ENCODE data around the gene ERC2.

The ERC2 gene

GRCh38 chr3:55497250-55497649, 971.0 kb downstream of the ERC2 start:
- no peak for DNase-seq

GRCh38 chr3:55494976-55495375, 973.3 kb downstream of the ERC2 start:
- DNase-seq, result no peak

- no peak for DNase-seq
These were observed 975.3 kb downstream of the ERC2 start for GRCh38 chr3:55492976-55493375.

DNA sequence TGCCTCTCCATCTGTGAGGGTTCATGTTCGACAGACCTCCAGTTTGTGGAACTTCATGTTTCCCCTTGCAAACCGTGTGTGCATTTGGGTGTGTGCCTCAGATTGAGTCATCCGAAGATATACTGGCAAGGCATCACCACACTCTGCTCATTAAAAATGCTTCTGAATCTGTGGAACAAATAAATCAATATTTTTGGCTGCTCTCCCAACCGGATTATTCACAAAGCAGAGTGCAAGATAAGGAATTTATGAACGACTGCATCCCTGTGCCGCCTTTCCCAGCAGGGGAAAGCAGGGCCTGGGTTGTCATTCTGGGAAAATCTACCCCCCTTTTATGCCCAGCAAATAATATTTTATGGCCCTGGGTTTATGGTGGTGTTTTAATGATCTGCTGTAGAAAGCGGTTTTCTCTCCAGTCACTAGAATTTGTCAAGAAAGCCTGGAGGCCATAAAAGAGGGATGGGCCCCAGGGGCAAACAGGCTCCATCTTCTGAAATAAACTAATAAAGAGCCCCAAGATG, 976.9 kb downstream of the ERC2 start:
- no peak for DNase-seq

DNA sequence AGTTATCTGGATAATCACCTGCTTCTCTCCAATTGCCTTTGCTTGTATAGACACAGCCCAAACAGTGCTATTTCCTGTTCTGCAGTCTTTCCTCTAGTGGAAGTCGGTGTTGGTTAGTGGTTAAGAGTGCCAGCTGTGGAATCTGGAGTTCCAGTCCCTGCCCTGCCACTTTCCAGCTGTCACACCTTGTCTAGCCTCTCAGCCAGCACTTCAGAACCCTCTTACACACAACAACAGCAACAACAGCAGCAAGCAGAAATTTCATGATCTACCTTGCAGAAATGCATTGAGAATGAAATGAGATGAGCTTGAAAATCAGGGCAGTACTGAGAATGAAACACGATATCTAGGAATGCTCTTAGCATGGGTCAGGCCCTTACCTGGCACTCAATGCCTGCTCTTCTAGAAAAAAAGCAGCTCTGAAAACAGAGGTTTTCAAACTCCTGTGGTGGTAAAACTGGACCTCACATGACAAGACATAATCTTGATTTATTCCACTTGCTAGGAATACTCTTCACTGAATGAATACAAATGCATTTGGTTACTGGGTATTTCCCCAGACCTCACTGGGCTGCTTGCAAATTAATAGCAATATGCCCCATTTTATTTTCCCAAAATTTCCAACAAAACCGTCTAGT, 977.9 kb downstream of the ERC2 start:
- DNase-seq, result no peak

GRCh38 chr3:55489798-55490132, 978.5 kb downstream of the ERC2 start:
- no peak for DNase-seq

DNA sequence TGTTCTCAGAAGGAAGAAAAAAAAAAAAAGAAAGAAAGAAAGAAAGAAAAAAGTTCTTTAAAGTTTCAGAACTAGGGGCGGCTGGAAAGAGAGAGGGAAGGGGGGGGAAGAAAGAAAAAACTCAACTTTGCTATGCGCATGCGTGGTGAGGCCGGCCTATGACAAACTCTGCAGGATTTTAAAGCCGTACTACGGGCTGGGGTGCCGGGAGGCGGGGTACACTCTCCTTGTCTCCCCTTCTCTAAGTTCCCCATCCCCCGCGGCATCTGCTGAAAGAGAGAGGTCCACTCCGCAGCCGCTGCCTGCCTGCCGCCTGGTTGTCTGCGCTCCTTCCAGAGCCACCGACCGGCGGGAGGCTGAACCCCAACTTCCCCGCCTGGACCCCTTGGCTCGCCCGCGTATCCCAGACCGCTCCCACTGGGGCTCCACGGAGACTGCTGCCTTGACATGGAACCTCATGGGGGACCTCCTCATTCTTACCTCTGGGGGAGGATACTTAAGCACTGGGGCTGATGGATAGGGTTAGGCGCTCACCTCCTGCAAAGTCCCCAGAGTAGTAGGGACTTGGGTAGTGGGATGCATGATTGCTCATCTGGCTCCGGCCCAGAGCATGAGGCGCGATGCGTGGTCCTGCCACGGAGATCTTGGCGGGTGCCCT, 979.7 kb downstream of the ERC2 start:
- DNase-seq, result no peak

DNA sequence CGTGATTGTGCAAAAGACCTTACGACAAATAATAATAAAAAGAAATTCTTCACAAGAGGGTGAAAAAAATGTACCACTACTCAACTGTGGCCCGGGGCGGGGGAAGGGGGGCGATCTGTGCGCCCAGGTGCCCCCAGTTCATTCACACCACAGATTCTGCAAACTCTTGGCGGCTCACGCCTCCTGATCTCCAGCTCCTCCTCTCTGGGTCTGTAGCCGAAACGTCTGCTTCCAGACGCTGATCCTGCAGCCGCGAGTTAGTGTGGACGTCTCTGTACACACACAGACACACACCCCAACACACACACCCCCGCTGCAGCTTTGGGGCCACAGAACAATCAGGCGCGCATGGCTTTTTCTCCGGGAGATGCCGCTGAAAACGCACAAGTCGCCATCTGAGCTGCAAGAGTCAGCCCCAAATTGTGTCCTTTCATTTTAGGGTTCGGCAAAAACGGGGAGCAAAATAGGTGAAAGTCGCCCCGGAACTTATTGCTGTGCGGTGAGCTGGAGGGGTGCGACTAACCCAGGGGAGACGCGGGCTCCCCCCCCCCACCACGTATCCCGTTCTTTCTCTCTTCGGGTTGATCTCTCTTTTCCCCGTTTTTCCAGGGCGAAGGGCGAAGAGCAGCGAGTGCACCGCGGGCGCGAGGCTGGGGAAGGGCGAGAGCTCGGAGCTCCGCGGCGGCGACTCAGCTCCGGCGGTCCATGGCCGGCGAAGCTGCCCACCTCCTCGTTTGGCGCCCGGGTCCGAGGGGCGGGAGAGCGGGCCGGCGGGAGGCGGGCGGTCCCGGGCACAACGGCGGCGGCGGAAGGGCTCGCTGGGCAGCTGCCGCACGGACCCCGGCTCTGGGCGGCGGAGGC, 980.7 kb downstream of the ERC2 start:
- no peak for DNase-seq

- DNase-seq, result no peak
These were observed 981.3 kb downstream of the ERC2 start, which contains the start of gene WNT5A for GRCh38 chr3:55486857-55487380. TSS of gene WNT5A (minus strand) at chr3:55487306. CDS start at chr3:55486985, 321 bp downstream.

DNA sequence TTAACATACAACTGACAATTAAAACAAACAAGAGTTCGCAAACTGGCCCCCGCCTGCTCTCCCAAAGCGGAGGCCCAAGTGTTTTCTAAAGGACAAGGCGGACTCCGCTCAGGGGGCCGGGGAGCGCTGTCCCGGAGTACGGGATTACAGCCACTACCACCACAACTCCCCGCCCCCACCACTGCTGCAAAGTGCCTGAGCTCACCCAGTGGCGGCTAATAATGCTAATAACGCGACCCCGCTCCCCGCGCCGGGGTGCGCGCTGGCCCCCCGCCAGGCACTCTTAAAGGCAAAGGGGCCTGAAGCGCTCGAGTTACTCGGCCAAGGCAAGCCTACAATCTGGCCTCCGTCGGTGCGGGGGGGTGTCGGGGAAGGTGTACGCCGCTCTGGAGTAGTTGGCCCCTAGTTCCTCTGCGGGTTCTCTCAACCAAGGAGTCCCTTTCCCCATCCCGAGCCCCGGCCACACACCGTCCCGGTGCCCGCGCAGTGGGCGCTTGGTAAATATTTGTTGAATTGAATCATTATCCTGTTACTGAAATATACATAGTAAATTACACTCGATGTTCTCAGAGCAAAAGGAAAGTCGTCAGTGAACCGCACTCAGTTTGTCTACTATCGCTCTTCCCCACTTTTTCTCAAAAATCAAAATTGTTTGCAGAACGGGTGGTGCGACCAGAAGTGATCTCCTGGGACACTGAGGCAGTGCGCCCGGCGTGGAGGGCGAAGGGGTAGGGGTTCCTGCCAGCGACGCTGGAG, 982.0 kb downstream of the ERC2 start:
- DNase-seq, result no peak

DNA sequence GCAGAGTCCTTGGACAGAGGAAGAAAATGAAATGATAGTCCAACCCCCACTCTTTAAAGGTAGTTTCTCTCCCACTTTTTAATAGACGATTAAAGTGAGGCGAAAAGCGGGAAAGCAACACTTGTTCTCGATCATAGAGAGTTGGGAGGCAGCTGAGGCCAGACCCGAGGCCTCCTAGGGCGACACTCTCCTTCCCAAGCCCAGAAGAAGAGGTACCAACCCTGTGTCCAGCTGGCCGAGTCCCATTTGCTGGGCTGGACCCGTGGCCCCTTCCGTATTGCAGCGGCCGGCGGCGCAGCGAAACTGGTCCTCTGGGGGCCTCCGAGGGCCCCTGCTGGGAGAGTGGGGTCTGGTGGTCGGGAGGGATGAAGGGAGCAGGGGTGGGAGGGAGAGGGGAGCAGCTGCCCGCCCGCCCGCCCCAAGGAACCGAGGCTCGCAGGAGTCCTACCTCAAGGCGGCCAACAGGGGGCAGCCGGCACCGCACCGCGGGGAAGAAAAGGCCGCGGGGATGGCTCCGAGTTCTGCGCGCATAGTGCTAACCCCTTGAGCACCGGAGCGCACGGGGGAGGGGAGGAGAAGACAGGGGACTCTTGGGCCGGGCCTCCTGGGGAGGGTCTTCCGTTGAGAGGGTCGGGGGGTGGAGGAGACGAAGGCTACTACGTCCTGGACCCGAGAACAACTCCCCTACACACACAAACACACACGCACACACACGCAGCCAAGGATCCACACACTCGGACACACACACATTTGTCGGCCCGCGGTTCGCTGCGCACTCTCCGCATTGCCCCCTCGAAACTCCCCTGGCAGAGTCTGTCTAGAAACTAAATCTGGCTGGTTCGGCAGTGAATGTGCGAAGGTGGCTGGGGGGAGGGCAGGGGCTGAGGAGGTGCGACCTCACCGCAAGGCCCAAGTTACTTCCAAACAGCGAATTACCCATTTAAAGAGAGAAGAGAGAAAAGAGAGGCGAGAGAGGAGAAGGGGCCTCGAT, 983.2 kb downstream of the ERC2 start:
- no peak for DNase-seq

DNA sequence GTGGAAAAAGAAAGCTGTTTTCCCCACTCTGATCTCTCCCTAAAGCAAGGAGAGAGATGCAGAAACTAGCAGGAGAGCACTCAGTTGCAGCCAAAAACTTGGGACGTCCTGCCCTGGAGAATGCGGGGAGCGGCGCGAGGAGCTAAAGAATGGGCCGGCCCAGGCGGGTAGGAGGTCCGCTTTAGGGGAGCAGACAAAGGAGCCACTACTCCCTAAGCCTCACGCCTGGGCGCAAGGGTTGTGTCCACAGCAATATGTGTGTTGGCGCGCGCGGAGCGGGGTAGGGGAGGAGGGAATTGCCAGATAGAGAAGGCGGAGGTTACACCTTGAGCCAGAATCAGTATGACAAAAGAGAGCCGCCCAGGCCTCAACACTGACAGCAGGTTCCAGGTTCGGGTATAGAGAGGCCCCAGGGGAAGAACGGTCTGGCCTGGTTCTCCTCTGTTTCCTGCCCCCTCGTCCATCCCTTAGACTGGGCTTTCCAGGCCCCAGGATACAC, 984.0 kb downstream of the ERC2 start:
- no peak for DNase-seq

- no peak for DNase-seq
These were observed 984.8 kb downstream of the ERC2 start for GRCh38 chr3:55483196-55484095.

GRCh38 chr3:55482496-55483195, 985.6 kb downstream of the ERC2 start:
- no peak for DNase-seq

DNA sequence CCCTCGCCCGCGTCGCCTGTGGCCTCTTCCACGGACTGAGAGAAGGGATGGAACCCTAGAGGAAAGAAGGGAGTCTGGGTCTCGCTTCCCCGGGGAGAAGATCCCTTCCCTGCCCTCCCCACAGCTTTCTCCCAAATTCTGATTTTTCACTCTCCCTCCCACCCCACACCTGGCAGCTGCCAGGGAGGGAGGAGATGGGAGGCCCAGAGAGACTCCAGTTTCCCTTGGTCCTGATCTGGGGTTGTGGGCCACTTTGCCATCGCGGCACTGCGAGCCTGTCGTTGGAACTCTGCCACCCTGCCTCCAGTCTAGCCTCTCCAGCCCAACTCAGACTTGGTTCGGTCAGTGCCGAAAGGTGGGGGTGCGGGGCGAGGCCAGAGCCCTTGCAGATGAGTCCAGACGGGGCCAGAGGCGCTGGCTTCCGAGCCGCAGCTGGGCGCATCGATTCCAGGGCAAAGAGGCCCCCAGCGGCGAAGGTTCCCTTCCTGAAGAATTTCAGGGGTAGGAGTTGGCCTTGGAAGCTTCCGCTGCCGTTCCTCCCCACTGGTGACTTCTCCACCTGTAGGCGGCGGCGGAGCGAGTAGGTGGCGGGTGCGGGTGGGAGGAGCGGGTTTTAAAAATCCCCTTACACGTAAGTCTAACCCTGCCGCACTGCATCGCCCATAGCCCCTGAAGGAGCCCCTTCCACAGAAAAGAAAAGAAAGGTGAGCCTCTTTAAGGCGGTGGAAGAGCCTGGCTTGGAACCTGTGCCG, 986.3 kb downstream of the ERC2 start:
- no peak for DNase-seq

DNA sequence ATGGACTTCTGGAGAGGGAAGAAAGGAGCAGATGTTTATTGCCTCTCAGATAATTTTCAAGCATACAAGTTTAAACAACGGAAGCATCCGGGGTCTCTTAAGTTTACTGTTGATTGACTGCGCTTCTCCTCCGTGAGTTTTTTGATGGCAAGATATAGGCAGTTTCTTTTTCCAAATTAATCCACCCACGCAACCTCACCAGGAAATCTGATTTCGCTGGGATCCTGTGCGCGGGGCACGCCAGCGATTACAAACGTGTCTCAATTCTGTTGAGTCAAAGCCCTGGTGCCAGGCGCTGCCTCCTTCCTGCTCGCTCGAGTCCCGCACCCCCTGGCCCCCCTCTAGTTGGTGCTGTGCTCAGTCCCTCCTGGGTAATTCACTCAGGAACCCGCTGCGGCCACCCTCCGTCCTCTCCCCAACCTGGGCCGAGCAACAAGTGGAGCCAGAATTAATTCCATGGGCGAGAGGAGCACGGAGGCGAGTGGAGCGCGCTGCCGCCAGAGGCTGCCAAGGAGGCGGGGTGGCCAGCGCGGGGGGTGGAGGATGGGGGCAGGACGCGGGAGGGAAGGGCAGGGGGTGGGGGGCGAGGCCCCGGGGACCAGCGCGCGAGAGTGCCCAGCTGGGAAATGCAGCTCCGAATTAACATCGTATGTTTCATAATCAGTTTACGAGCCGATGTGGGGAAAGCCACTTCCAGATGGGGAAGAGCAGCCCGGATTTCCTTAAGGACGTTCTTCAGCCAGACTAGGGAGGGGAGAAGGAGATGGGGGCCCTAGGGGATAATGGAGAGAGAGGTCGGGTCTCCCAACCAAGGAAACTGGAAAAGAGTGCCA, 987.1 kb downstream of the ERC2 start:
- no peak for DNase-seq

All from NCI-H1048 (cell line).